GM10248 (cell line): ENCODE measurements around the gene CFAP61.

Experiments
- CTCF ChIA-PET: fragments of 300-600 bp; sonication (Branson Sonifier 250); formaldehyde crosslinking; extraction: SDS; loops from one replicate; lab custom pipeline; 2021; ENCODE audit warnings: antibody characterized with exemption; lab: Yijun Ruan, JAX
- POLR2A ChIA-PET: fragments of 350-650 bp; sonication (Branson Sonifier 250); formaldehyde crosslinking; extraction: SDS; loops from one replicate; lab custom pipeline; 2020; ENCODE audit warnings: antibody characterized with exemption; lab: Yijun Ruan, JAX
- DNase-seq: peaks from one replicate; pipeline ENCODE4 v3.0.0; 2012; ENCODE audit errors: extremely low spot score
- CTCF ChIP-seq: IDR thresholded peaks from 2 replicates; pipeline ENCODE4 v1.5.1; 2012; ENCODE audit warnings: mild to moderate bottlenecking, low read depth; ENCODE audit errors: extremely low read depth, missing control alignments, control extremely low read depth

The CFAP61 gene

GRCh38 chr20:20293141-20293540 lies 240.8 kb downstream of the CFAP61 start:
- ChIA-PET CTCF (interaction anchor here (0.9 kb wide), 1 partner anchor 210 kb away, joined by 3 read pairs; no protein-coding TSS in a partner anchor), POLR2A (no interaction called here)
- DNase-seq, result no peak
- no peak for TF ChIP-seq CTCF

- ChIA-PET POLR2A (no interaction called here), CTCF (interaction anchor here (0.9 kb wide), 1 partner anchor 210 kb away, joined by 3 read pairs; no protein-coding TSS in a partner anchor)
- DNase-seq, result no peak
- TF ChIP-seq CTCF, result no peak
Observed at GRCh38 chr20:20293691-20294385, 241.5 kb downstream of the CFAP61 start.

GRCh38 chr20:20295621-20296498 lies 243.5 kb downstream of the CFAP61 start:
- no peak for DNase-seq
- ChIA-PET CTCF (no interaction called here), POLR2A (no interaction called here)
- no peak for TF ChIP-seq CTCF

GRCh38 chr20:20297181-20297580 lies 244.8 kb downstream of the CFAP61 start:
- no peak for TF ChIP-seq CTCF
- DNase-seq, result no peak
- POLR2A ChIA-PET, result no interaction called here
- CTCF ChIA-PET, result no interaction called here

GRCh38 chr20:20297752-20298151 lies 245.4 kb downstream of the CFAP61 start:
- POLR2A ChIA-PET, result no interaction called here
- TF ChIP-seq CTCF, result no peak
- no peak for DNase-seq
- CTCF ChIA-PET, result no interaction called here

- POLR2A ChIA-PET, result no interaction called here
- CTCF ChIA-PET, result interaction anchor here (1.0 to 1.2 kb wide), 2 partner anchors 27 to 32 kb away, joined by 3 read pairs; no protein-coding TSS in a partner anchor
- no peak for TF ChIP-seq CTCF
- DNase-seq, result no peak
Observed at GRCh38 chr20:20299904-20300303, 247.6 kb downstream of the CFAP61 start.
